ENCODE measurements around the gene ITLN2.
"Not testable (repeated sequence)": the region's sequence is repeated elsewhere in the genome, so short reads cannot be mapped to it uniquely, and the experiment has no call there.

ITLN2 gene
- 0 reads per million in 4 donors for total RNA-seq

- peak in 3 of 5 donors; percentile 15 to 67 (median 31) for DNase-seq
These were observed at the start of gene ITLN2 for GRCh38 chr1:160954158-160955104. Gene ITLN2, minus strand, starts transcription at chr1:160954809. Its CDS starts 68 bp downstream, at chr1:160954741.

DNA sequence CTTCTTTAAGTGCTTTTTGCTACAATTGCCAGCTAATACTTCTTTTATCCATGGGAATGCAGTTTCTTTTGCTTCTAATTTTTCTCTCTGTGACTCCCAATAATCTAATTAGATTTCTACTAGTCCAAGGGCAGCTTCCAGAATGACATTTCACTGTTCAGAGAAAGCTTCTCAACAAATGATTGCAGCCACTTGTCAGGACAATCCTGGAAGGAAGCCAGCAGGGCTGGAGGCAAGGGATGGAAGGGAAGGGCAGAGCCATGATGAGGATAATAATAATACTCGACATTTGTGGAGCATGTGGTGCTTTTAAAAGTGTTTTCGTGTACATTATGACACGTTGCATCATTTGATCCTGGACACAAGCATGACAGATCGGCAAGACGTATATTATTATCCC, 46.9 kb upstream of the ITLN2 start:
- DNase-seq: no peak

DNA sequence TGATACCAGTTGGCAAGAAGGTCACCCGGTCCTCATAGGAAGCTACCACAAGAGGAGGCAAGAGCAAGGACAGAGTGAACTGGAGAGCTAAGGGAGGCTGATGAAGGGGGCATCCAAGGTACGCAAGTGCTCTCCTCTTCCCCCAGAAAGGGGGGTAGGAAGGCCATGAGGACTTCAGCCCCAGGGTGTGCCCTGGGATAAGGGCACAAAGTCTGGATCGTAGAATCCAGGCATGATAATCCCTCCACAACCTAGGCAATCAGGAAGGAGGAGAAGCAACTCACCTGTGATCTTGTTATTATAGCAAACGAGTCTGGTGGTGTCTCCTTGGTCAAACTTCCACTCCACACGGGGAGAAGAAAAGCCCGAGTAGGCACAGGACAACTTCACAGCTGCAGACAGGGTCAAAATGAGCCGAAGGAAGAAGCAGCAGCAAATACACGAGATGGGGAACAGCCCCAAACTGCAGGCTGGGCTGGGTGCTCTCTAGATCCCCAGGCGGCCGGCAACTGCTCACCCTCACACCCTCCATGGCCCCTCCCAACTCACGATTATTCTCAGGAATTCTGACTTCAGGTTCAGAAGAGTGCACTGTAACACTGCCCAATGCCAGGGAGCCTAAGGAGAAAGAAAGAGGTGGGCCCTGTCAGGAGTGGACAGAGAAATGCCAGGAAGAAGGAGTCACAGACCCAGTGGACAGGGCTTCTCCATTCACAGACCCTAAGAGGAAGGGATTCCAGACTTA, 46.3 kb upstream of the ITLN2 start:
- DNase-seq: no peak

DNA sequence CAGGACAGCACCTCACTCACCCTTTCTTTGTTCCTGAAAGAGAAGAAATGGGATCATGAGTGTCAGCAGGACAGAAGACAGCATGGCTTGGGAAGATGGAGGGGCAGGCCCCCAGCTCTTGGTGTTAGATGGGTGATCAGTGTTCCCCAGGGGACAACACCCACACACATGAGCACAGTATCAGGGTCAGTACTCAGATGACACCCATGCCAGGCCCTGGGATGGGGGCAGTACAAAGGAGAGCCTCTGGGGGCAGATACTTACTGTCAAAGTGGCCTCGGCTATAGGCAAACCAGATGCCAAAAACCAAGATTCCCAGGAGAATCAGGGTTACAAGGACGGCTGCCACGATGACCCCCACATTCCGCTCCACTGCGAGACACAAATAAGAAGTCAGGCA, 44.8 kb upstream of the ITLN2 start:
- no peak for DNase-seq

- peak in 4 of 5 donors; percentile 12 to 59 (median 26) for DNase-seq
These were observed 42.9 kb upstream of the ITLN2 start for GRCh38 chr1:160997323-160998038.

DNA sequence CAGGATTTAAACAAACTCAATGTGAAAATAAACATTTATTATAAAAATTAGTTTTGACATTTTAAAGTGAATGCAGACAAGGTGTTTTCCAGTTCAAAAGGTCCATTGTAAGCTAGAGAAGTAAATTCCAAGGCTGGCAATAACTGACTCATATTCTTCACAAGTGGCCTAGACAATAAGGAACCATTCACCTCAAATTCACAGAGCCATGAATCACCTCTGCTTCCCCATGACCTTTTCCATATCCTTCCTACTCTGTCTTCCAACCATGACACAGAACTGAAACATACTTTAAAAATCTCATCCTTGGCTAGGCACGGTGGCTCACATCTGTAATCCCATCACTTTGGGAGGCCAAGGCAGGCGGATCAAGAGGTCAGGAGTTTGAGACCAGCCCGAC, 41.6 kb upstream of the ITLN2 start:
- DNase-seq: no peak

DNA sequence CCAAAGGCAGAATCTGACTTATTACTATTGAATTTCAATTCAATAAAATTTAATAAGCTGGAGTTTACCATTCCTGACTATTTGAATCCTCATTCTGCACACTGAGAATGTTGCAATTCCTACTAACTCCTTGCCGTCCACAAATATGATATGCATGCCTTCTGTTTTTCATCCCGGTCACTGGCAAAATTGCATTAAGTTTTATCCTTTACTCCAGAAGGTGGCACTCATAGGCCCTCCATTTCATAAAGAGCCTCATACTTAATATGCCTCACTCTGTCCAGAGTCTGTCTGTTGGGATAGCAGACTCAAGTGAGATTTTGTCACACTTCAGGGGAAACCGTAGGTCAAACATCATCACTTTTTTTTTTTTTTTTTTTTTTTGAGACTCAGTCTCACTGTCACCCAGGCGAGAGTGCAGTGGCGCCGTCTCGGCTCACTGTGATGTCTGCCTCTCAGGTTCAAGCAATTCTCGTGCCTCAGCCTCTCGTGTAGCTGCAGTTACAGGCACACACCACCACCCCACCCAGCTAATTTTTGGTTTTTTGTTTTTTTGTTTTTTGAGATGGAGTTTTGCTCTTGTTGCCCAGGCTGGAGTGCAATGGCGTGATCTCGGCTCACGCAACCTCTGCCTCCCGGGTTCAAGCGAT, 39.1 kb upstream of the ITLN2 start:
- DNase-seq: no peak

DNA sequence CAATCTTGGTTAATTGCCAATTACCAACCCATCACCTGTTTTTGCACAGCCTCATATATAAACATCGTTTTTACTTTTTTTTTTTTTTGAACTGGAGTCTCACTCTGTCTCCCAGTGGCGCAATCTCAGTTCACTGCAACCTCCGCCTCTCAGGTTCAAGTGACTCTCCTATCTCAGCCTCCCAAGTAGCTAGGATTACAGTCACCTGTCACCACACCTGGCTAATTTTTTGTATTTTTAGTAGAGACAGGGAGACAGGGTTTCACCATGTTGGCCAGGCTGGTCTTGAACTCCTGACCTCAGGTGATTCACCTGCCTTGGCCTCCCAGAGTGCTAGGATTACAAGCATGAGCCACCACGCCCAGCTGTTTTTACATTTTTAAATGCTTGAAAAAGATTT, 37.4 kb upstream of the ITLN2 start:
- DNase-seq: not testable (repeated sequence)

DNA sequence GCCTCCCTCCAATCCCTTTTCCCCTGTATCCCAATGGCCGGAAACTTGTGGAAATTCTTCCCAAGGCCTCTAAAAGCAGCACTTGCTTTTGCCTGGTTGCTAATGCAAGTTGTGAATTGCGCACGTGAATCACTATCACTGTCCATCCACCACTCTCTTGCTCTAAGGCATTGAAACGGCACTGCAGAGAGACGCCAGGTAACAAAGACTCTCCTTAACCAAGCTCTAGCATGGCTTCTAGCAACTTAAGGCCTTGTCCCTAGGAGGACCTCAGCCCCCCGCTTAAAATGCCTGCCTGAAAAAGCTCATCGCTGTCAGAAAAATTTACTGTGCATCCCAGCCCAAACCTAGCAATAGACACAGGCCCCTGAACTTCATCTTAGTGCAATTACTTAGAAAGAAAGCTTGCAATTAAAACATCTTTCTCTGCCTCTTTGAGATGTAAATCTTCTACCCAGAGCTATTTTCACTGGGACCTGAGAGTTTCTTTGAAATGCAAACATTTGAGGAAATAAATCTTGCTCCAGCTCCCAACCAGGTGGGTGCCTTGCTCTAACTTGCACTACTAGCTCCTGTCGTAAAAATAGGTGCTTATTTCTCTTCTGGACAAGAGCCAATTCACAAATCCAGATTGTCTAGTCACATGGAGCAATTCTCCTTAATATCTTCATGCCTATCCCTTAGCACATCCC, 32.9 kb upstream of the ITLN2 start:
- DNase-seq: no peak

DNA sequence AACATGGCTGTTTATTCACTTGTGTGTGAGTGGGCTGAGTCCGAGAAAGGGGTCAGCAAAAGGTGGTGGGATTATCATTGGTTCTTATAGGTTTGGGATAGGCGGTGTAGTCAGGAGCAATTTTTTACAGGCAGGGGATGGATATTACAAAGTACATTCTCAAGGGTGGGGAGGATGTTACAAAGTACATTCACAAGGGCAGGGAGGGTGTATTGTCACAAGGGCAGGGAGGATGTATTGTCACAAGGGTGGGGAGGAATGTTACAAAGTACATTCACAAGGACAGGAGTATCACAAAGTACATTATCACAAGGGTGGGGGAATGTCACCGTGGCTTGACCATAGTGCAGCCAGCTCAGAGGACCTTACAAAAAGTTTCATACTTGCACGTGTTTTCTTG, 31.1 kb upstream of the ITLN2 start:
- no peak for DNase-seq

GRCh38 chr1:160981584-160982411, 27.2 kb upstream of the ITLN2 start:
- DNase-seq: no peak

- DNase-seq: no peak
These were observed 24.7 kb upstream of the ITLN2 start for GRCh38 chr1:160979286-160979685.

DNA sequence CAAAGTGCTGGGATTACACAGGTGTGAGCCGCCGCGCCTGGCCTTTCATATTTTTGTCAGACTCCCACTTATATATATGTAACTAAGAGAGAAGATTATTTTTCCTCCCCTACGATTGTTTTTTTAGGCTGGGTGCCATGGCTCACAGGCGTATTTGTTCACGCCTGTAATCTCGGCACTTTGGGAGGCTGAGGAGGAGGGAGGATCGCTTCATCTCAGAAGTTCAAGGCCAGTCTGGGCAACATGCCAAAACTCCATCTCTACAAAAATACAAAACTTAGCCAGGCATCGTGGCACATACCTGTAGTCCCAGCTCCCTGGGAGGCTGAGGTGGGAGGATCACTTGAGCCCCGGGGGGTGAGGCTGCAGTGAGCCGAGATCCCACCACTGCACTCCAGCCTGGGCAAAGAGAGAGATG, 23.9 kb upstream of the ITLN2 start:
- no peak for DNase-seq

DNA sequence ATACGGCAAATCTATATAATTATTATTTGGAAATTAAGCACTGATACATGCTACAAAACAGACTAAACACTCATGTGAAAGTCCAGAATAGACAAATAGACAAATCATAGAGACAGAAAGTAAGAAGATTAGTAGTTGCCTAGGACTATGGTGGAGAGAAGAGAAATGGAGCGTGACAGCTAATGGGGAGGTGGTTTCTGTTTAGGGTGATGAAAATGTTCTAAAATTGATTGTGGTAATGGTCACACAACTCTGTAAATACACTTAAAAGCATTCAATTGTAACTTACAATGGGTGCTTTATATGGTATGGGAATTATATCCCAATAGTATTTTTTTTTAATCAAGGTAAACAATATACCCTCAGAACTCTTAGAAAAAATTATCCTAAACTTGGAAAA, 20.4 kb upstream of the ITLN2 start:
- DNase-seq: no peak

GRCh38 chr1:160973491-160973890, 18.9 kb upstream of the ITLN2 start:
- DNase-seq: no peak

GRCh38 chr1:160972939-160973338, 18.3 kb upstream of the ITLN2 start:
- DNase-seq: no peak

DNA sequence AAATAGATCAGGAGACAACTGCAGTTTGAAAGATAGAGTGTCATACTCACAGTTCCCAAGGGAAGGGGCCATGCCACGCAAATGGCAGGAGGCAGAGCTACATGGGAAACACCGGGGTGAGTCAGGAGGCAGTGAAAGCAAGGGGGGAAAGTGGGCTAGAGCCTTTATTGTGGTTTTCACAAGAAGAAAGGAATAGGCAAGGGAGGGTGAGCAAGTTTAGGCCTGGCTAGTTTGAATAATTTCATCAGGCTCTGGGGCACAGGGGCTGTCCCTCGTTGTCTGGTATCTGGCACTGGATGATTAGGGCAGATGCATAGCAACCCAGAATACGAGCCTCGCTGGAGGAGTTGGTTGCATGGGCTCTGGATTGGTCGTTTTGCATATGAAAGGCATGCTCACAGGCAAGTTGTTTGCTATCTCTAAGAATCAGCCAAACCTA, 17.0 kb upstream of the ITLN2 start:
- DNase-seq: no peak

DNA sequence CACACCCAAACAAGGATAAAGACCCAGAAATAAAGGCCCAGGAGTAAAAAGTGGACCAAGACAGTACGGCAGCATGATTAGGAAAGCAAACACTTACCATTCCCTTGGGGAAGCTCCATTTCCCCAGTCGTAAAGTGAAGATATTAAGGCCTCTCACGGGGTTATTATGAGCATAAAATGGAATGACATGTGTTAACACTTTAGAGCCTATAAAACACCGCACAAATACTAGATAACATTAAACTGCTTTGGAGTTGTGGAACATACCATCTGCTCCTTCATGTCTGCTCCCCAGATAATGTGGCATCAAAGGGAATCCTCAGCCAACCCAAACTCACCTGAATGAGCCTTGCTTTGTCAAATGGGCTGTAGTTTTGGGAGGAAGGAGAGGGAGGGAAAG, 8.9 kb upstream of the ITLN2 start:
- no peak for DNase-seq

DNA sequence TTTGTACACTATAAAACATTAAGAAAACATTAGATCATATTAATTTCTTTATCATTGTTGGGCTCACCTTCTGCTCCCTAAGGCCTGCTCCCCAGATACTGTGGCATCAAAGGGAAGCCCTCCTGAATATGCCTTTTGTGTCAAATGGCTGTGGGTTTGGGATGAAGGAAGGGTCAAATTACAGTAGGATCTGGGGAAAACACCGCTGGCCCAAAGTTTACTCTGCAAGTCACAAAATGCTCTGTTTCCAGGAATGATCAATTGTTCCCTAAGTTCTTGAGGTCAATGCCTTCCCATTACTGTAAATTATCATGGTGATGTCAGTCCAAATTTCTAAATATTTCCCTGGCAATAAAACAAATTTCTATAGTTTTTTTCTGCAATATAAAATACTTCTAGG, 6.8 kb upstream of the ITLN2 start:
- no peak for DNase-seq

GRCh38 chr1:160956966-160957365, 2.4 kb upstream of the ITLN2 start:
- no peak for DNase-seq

GRCh38 chr1:160953030-160953429, 1.6 kb downstream of the ITLN2 start:
- DNase-seq: no peak
